ENCODE measurements around the gene PIP5K1C. TPM values are rescaled to one million over a fixed set of nuclear protein-coding genes. Genes with fewer than 3 reads are reported as not detected.
A peak's percentile ranks its signal among the peaks of the same experiment; 100 is the strongest.

The PIP5K1C gene
- total and polyA plus RNA-seq, 9 of the 15 experiments (the other 6 are each of a cell fraction or from before 2014, with no cell fraction given): 0.38 to 22.1 (median 4.1) TPM

GRCh38 chr19:3699741-3700241, 477 bp downstream of the PIP5K1C start (continued):
- TF ChIP-seq CEBPZ (IDR thresholded peaks at IDR 0.05; ENCODE audit: borderline replicate concordance, low read depth, low read length) (no peak), CGGBP1 (CRISPR knock-in tag; IDR thresholded peaks at IDR 0.05) (no peak), L3MBTL2 (IDR thresholded peaks at IDR 0.05) (no peak), RBM22 (IDR thresholded peaks at IDR 0.05; ENCODE audit: low read depth, low read length, poor library complexity, severe bottlenecking) (no peak), HMGN3 (IDR thresholded peaks at IDR 0.05; ENCODE audit: borderline replicate concordance, extremely low read depth, insufficient read length, low read depth, low read length) (peak; percentile 14), DLX4 (CRISPR knock-in tag; IDR thresholded peaks at IDR 0.05) (no peak), ZNF696 (CRISPR knock-in tag; conservative IDR thresholded peaks at IDR 0.05) (no peak), STAG1 (CRISPR knock-in tag; IDR thresholded peaks at IDR 0.05; ENCODE audit: borderline replicate concordance) (no peak), TSHZ1 (CRISPR knock-in tag; IDR thresholded peaks at IDR 0.05) (no peak), ZNF184 (CRISPR knock-in tag; IDR thresholded peaks at IDR 0.05) (no peak), ZNF512 (tag; IDR thresholded peaks at IDR 0.05) (no peak), KDM4B (IDR thresholded peaks at IDR 0.05; ENCODE audit: borderline replicate concordance in 2 of 2, low read depth in 1 of 2) (no peak), MCM5 (IDR thresholded peaks at IDR 0.05; ENCODE audit: low read depth) (no peak), USF1 (CRISPR knock-in tag; IDR thresholded peaks at IDR 0.05) (no peak), SRSF7 (optimal IDR thresholded peaks at IDR 0.05; ENCODE audit: low read depth, low read length) (no peak), MED1 (CRISPR knock-in tag; IDR thresholded peaks at IDR 0.05; ENCODE audit: borderline replicate concordance) (no peak), SNIP1 (IDR thresholded peaks at IDR 0.05; ENCODE audit: low read depth) (no peak), GABPB1 (CRISPR knock-in tag; IDR thresholded peaks at IDR 0.05) (no peak), TRIM28 (IDR thresholded peaks at IDR 0.05) (no peak)
